GM23338 (cell line): ENCODE results near the gene STAM. TPM values are rescaled to one million over a fixed set of nuclear protein-coding genes. Genes with fewer than 3 reads are reported as not detected.

Experiments used
- ATAC-seq: fragments of 200-7000 bp; cut with Tn5 transposase; 3 replicates; pipeline ENCODE4 v1.9.1; 2020
- DNase-seq: peaks from one replicate; pipeline ENCODE4 v3.0.0-alpha.2; 2015; ENCODE audit warnings: low spot score
- H2AFZ ChIP-seq: fragments of 200-600 bp; sonication (generic); 2 replicates; pipeline ENCODE4 v1.8.0; 2016; ENCODE audit warnings: antibody characterized with exemption, mild to moderate bottlenecking, moderate library complexity
- H3F3A ChIP-seq: fragments of 200-600 bp; sonication (generic); replicated peaks from 2 replicates; pipeline ENCODE4 v1.8.0; 2017; ENCODE audit warnings: antibody characterized with exemption, mixed run types, low read depth
- H3K27ac ChIP-seq: fragments of 200-600 bp; sonication (generic); 2 replicates; pipeline ENCODE4 v1.6.1; 2016; ENCODE audit warnings: low read depth
- H3K27me3 ChIP-seq: fragments of 200-600 bp; sonication (generic); 2 replicates; pipeline ENCODE4 v1.8.0; 2016; ENCODE audit warnings: mild to moderate bottlenecking, mixed run types, moderate library complexity; ENCODE audit not compliant: insufficient read depth
- H3K36me3 ChIP-seq: fragments of 200-600 bp; sonication (generic); 2 replicates; pipeline ENCODE4 v1.8.0; 2016; ENCODE audit warnings: mild to moderate bottlenecking; ENCODE audit not compliant: insufficient read depth
- H3K4me1 ChIP-seq: fragments of 200-600 bp; sonication (generic); 2 replicates; pipeline ENCODE4 v1.8.0; 2016; ENCODE audit warnings: mild to moderate bottlenecking, moderate library complexity; ENCODE audit not compliant: insufficient read depth
- H3K4me2 ChIP-seq: fragments of 200-600 bp; sonication (generic); 2 replicates; pipeline ENCODE4 v1.7.1; 2017; ENCODE audit warnings: mixed run types
- H3K4me3 ChIP-seq: fragments of 200-600 bp; sonication (generic); 2 replicates; pipeline ENCODE4 v1.6.1; 2016; ENCODE audit warnings: mixed run types
- H3K79me2 ChIP-seq: fragments of 200-600 bp; sonication (generic); replicated peaks from 2 replicates; pipeline ENCODE4 v1.8.0; 2017; ENCODE audit warnings: mild to moderate bottlenecking; ENCODE audit not compliant: insufficient read depth
- H3K9me2 ChIP-seq: fragments of 200-600 bp; sonication (generic); 2 replicates; pipeline ENCODE4 v1.8.0; 2017; ENCODE audit not compliant: insufficient read depth
- H4K20me1 ChIP-seq: fragments of 200-600 bp; sonication (generic); replicated peaks from 2 replicates; pipeline ENCODE4 v1.8.0; 2017; ENCODE audit warnings: mild to moderate bottlenecking; ENCODE audit not compliant: insufficient read depth
- H3K27ac Mint-ChIP-seq: 2 replicates; pipeline ENCODE4 v1.8.0; 2020; ENCODE audit warnings: inconsistent platforms, mild to moderate bottlenecking, moderate library complexity, mixed read lengths
- H3K27me3 Mint-ChIP-seq: 3 replicates; pipeline ENCODE4 v1.8.0; 2022; ENCODE audit warnings: low read depth, mild to moderate bottlenecking, moderate library complexity, mixed read lengths, inconsistent platforms; ENCODE audit not compliant: insufficient read depth, poor library complexity
- H3K36me3 Mint-ChIP-seq: 3 replicates; pipeline ENCODE4 v1.8.0; 2021; ENCODE audit warnings: low read depth, mild to moderate bottlenecking, inconsistent platforms, moderate library complexity, mixed read lengths
- H3K4me1 Mint-ChIP-seq: 3 replicates; pipeline ENCODE4 v1.8.0; 2020; ENCODE audit warnings: mild to moderate bottlenecking, inconsistent platforms, mixed read lengths
- H3K4me3 Mint-ChIP-seq: 3 replicates; pipeline ENCODE4 v1.8.0; 2021; ENCODE audit warnings: moderate library complexity, mild to moderate bottlenecking, inconsistent platforms, mixed read lengths
- H3K9me3 Mint-ChIP-seq: 3 replicates; pipeline ENCODE4 v1.8.0; 2020; ENCODE audit warnings: moderate library complexity, mild to moderate bottlenecking, inconsistent platforms, mixed read lengths
- CREB1 ChIP-seq: fragments of 250-450 bp; sonication (Bioruptor Pico); IDR thresholded peaks from 2 replicates; pipeline ENCODE4 v1.5.0; 2020; ENCODE audit warnings: low read depth, mild to moderate bottlenecking, moderate library complexity
- EZH2phosphoT487 ChIP-seq: fragments of 200-600 bp; sonication (generic); IDR thresholded peaks from one replicate; pipeline ENCODE4 v1.8.1; 2018; ENCODE audit warnings: antibody characterized with exemption; ENCODE audit not compliant: unreplicated experiment
- JUNB ChIP-seq: IDR thresholded peaks from one replicate; pipeline ENCODE4 v1.6.1; 2016; ENCODE audit warnings: antibody characterized with exemption; ENCODE audit not compliant: unreplicated experiment
- NANOG ChIP-seq: IDR thresholded peaks from 2 replicates; pipeline ENCODE4 v1.6.1; 2016; ENCODE audit warnings: antibody characterized with exemption, borderline replicate concordance
- POLR2AphosphoS5 ChIP-seq: IDR thresholded peaks from 2 replicates; pipeline ENCODE4 v1.6.1; 2016; ENCODE audit warnings: antibody characterized with exemption, low read depth
- STAT1 ChIP-seq: IDR thresholded peaks from one replicate; pipeline ENCODE4 v1.6.1; 2016; ENCODE audit warnings: antibody characterized with exemption; ENCODE audit not compliant: unreplicated experiment
- ZNF114 ChIP-seq: fragments of 250-450 bp; sonication (Bioruptor Pico); IDR thresholded peaks from 2 replicates; pipeline ENCODE4 v1.5.0; 2020; ENCODE audit warnings: mild to moderate bottlenecking, moderate library complexity
- polyA plus RNA-seq: library from polyadenylated mRNA; unstranded; fragments of >200 nt; fragmentation: Nextera tagmentation; extraction: Ambion mirVana; gene quantifications from 2 replicates; pipeline ENCODE4 v1.2.1, GENCODE V29; 2016
- total RNA-seq: library from RNA; depleted of rRNA; stranded (reverse); fragments of >200 nt; shearing (Covaris generic); gene quantifications from 2 replicates; pipeline ENCODE4 v1.2.3, GENCODE V29; 2014
- TF ChIP-seq, protein P1 (sequence below), 2 experiments: fragments of 200-600 bp in 1 of 2; sonication (generic) in 1 of 2; conservative IDR thresholded peaks; 2 replicates each; pipeline versions ENCODE4 v1.5.1 to v1.6.1; 2016 to 2017; ENCODE audit warnings: antibody characterized with exemption in 2 of 2, low read depth in 2 of 2, mild to moderate bottlenecking in 2 of 2, moderate library complexity in 1 of 2
- TF ChIP-seq, protein P2 (sequence below): IDR thresholded peaks from 2 replicates; pipeline ENCODE4 v1.6.1; 2016; ENCODE audit warnings: antibody characterized with exemption
- TF ChIP-seq, protein P3 (sequence below): IDR thresholded peaks from one replicate; pipeline ENCODE4 v1.6.1; 2018; ENCODE audit warnings: antibody characterized with exemption; ENCODE audit not compliant: unreplicated experiment
- TF ChIP-seq, protein P4 (sequence below): fragments of 250-450 bp; sonication (Bioruptor Pico); IDR thresholded peaks from 2 replicates; pipeline ENCODE4 v1.5.0; 2020; ENCODE audit warnings: mild to moderate bottlenecking, moderate library complexity

The STAM gene
- total and polyA plus RNA-seq, 2 experiments from 2014 or later = 28.8 to 40.5 TPM

DNA sequence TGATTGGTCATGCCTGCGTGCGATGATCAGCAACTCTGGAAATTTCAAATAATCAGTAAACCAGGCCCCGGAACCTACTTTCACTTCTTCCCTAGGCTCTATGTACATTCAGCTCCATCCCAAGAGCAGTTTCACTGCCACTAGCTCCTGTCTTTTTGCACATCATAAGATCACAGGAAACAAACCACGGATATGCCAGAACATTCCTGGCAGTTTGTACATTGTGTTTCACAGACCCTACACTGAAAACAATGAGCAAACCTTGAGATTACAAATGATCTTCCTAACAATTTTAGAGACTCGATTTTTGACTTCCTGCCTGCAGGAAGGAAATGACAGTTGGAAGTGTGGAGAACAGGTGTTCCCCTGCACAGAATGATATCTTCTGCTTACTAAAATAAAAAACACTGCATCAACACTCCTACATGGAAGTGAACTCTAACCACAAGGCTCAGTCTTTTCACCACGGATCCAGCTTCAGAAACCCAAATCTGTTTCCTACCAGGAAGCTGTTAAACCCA lies 100.5 kb downstream of the STAM start:
- H3K27ac ChIP-seq = no peak overlapping the region
- H3K4me2 ChIP-seq = no peak overlapping the region
- H3K4me3 ChIP-seq = no peak overlapping the region
- ATAC-seq (no peak), DNase-seq (no peak)
- Mint-ChIP-seq H3K4me3 (no peak overlapping the region), H3K36me3 (no peaks in the 10 kb centered on the region), H3K27ac (no peak overlapping the region), H3K9me3 (no peaks in the 10 kb centered on the region), H3K27me3 (no peaks in the 10 kb centered on the region), H3K4me1 (0 out of 3 replicates have a peak, but pooled peaks cover 2% of the 10 kb centered on the region)
- H3K36me3 ChIP-seq = no peaks in the 10 kb centered on the region
- no peak overlapping the region for H2AFZ ChIP-seq
- no peak for TF ChIP-seq ZNF114 (CRISPR knock-in tag)
- TF ChIP-seq JUNB = no peak
- TF ChIP-seq STAT1 = no peak
- no peak for TF ChIP-seq NANOG
- TF ChIP-seq, protein P1, sequence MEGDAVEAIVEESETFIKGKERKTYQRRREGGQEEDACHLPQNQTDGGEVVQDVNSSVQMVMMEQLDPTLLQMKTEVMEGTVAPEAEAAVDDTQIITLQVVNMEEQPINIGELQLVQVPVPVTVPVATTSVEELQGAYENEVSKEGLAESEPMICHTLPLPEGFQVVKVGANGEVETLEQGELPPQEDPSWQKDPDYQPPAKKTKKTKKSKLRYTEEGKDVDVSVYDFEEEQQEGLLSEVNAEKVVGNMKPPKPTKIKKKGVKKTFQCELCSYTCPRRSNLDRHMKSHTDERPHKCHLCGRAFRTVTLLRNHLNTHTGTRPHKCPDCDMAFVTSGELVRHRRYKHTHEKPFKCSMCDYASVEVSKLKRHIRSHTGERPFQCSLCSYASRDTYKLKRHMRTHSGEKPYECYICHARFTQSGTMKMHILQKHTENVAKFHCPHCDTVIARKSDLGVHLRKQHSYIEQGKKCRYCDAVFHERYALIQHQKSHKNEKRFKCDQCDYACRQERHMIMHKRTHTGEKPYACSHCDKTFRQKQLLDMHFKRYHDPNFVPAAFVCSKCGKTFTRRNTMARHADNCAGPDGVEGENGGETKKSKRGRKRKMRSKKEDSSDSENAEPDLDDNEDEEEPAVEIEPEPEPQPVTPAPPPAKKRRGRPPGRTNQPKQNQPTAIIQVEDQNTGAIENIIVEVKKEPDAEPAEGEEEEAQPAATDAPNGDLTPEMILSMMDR (conservative IDR thresholded peaks at IDR 0.05; ENCODE audit: low read depth in 2 of 2) = no peak
- no peak for TF ChIP-seq EZH2phosphoT487
- TF ChIP-seq, protein P2, sequence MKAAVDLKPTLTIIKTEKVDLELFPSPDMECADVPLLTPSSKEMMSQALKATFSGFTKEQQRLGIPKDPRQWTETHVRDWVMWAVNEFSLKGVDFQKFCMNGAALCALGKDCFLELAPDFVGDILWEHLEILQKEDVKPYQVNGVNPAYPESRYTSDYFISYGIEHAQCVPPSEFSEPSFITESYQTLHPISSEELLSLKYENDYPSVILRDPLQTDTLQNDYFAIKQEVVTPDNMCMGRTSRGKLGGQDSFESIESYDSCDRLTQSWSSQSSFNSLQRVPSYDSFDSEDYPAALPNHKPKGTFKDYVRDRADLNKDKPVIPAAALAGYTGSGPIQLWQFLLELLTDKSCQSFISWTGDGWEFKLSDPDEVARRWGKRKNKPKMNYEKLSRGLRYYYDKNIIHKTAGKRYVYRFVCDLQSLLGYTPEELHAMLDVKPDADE = no peak
- TF ChIP-seq CREB1 (CRISPR knock-in tag) = no peak
- TF ChIP-seq, protein P3, sequence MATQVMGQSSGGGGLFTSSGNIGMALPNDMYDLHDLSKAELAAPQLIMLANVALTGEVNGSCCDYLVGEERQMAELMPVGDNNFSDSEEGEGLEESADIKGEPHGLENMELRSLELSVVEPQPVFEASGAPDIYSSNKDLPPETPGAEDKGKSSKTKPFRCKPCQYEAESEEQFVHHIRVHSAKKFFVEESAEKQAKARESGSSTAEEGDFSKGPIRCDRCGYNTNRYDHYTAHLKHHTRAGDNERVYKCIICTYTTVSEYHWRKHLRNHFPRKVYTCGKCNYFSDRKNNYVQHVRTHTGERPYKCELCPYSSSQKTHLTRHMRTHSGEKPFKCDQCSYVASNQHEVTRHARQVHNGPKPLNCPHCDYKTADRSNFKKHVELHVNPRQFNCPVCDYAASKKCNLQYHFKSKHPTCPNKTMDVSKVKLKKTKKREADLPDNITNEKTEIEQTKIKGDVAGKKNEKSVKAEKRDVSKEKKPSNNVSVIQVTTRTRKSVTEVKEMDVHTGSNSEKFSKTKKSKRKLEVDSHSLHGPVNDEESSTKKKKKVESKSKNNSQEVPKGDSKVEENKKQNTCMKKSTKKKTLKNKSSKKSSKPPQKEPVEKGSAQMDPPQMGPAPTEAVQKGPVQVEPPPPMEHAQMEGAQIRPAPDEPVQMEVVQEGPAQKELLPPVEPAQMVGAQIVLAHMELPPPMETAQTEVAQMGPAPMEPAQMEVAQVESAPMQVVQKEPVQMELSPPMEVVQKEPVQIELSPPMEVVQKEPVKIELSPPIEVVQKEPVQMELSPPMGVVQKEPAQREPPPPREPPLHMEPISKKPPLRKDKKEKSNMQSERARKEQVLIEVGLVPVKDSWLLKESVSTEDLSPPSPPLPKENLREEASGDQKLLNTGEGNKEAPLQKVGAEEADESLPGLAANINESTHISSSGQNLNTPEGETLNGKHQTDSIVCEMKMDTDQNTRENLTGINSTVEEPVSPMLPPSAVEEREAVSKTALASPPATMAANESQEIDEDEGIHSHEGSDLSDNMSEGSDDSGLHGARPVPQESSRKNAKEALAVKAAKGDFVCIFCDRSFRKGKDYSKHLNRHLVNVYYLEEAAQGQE = no peak
- TF ChIP-seq, protein P4, sequence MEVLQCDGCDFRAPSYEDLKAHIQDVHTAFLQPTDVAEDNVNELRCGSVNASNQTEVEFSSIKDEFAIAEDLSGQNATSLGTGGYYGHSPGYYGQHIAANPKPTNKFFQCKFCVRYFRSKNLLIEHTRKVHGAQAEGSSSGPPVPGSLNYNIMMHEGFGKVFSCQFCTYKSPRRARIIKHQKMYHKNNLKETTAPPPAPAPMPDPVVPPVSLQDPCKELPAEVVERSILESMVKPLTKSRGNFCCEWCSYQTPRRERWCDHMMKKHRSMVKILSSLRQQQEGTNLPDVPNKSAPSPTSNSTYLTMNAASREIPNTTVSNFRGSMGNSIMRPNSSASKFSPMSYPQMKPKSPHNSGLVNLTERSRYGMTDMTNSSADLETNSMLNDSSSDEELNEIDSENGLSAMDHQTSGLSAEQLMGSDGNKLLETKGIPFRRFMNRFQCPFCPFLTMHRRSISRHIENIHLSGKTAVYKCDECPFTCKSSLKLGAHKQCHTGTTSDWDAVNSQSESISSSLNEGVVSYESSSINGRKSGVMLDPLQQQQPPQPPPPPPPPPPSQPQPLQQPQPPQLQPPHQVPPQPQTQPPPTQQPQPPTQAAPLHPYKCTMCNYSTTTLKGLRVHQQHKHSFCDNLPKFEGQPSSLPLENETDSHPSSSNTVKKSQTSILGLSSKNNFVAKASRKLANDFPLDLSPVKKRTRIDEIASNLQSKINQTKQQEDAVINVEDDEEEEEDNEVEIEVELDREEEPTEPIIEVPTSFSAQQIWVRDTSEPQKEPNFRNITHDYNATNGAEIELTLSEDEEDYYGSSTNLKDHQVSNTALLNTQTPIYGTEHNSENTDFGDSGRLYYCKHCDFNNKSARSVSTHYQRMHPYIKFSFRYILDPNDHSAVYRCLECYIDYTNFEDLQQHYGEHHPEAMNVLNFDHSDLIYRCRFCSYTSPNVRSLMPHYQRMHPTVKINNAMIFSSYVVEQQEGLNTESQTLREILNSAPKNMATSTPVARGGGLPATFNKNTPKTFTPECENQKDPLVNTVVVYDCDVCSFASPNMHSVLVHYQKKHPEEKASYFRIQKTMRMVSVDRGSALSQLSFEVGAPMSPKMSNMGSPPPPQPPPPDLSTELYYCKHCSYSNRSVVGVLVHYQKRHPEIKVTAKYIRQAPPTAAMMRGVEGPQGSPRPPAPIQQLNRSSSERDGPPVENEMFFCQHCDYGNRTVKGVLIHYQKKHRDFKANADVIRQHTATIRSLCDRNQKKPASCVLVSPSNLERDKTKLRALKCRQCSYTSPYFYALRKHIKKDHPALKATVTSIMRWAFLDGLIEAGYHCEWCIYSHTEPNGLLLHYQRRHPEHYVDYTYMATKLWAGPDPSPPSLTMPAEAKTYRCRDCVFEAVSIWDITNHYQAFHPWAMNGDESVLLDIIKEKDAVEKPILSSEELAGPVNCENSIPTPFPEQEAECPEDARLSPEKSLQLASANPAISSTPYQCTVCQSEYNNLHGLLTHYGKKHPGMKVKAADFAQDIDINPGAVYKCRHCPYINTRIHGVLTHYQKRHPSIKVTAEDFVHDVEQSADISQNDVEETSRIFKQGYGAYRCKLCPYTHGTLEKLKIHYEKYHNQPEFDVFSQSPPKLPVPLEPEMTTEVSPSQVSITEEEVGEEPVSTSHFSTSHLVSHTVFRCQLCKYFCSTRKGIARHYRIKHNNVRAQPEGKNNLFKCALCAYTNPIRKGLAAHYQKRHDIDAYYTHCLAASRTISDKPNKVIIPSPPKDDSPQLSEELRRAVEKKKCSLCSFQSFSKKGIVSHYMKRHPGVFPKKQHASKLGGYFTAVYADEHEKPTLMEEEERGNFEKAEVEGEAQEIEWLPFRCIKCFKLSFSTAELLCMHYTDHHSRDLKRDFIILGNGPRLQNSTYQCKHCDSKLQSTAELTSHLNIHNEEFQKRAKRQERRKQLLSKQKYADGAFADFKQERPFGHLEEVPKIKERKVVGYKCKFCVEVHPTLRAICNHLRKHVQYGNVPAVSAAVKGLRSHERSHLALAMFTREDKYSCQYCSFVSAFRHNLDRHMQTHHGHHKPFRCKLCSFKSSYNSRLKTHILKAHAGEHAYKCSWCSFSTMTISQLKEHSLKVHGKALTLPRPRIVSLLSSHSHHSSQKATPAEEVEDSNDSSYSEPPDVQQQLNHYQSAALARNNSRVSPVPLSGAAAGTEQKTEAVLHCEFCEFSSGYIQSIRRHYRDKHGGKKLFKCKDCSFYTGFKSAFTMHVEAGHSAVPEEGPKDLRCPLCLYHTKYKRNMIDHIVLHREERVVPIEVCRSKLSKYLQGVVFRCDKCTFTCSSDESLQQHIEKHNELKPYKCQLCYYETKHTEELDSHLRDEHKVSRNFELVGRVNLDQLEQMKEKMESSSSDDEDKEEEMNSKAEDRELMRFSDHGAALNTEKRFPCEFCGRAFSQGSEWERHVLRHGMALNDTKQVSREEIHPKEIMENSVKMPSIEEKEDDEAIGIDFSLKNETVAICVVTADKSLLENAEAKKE (CRISPR knock-in tag) = no peak
- TF ChIP-seq POLR2AphosphoS5 = no peak
- H3K27me3 ChIP-seq = no peaks in the 10 kb centered on the region
- no peaks in the 10 kb centered on the region for H4K20me1 ChIP-seq
- no peaks in the 10 kb centered on the region for H3K79me2 ChIP-seq
- no peaks in the 10 kb centered on the region for H3F3A ChIP-seq
- no peaks in the 10 kb centered on the region for H3K9me2 ChIP-seq
- H3K4me1 ChIP-seq = no peaks in the 10 kb centered on the region
